Ishikawa (cell line): Measurements from ENCODE around the gene URI1.

ENCODE experiments used
- CEBPB ChIP-seq: IDR thresholded peaks from 2 replicates; pipeline ENCODE4 v1.6.1; 2012
- CREB1 ChIP-seq: IDR thresholded peaks from 2 replicates; pipeline ENCODE4 v1.6.1; 2012; ENCODE audit warnings: low read depth
- EGR1 ChIP-seq: IDR thresholded peaks from 2 replicates; pipeline ENCODE4 v1.6.1; 2012
- EP300 ChIP-seq: IDR thresholded peaks from 2 replicates; pipeline ENCODE4 v1.6.1; 2012; ENCODE audit warnings: borderline replicate concordance
- FOXM1 ChIP-seq: IDR thresholded peaks from 2 replicates; pipeline ENCODE4 v1.6.1; 2012; ENCODE audit warnings: low read depth, borderline replicate concordance
- MAX ChIP-seq: IDR thresholded peaks from 2 replicates; pipeline ENCODE4 v1.6.1; 2012
- NFIC ChIP-seq: IDR thresholded peaks from 2 replicates; pipeline ENCODE4 v1.6.1; 2012
- RAD21 ChIP-seq: IDR thresholded peaks from 2 replicates; pipeline ENCODE4 v1.6.1; 2012; ENCODE audit warnings: low read depth
- TAF1 ChIP-seq: IDR thresholded peaks from 2 replicates; pipeline ENCODE4 v1.6.1; 2012; ENCODE audit warnings: low read depth, mild to moderate bottlenecking
- TCF12 ChIP-seq: IDR thresholded peaks from 2 replicates; pipeline ENCODE4 v1.6.1; 2012; ENCODE audit warnings: low read depth
- TEAD4 ChIP-seq: IDR thresholded peaks from 2 replicates; pipeline ENCODE4 v1.6.1; 2012
- YY1 ChIP-seq: IDR thresholded peaks from 2 replicates; pipeline ENCODE4 v1.6.1; 2012; ENCODE audit warnings: low read depth
- ZBTB7A ChIP-seq: IDR thresholded peaks from 2 replicates; pipeline ENCODE4 v1.6.1; 2012; ENCODE audit warnings: low read depth
- TF ChIP-seq, protein P1 (sequence below): IDR thresholded peaks from 2 replicates; pipeline ENCODE4 v1.6.1; 2012
- TF ChIP-seq, protein P2 (sequence below): IDR thresholded peaks from 2 replicates; pipeline ENCODE4 v1.6.1; 2012; ENCODE audit warnings: low read depth, mild to moderate bottlenecking

The URI1 gene

GRCh38 chr19:30004403-30004802, 62.4 kb downstream of the URI1 start:
- TF ChIP-seq EP300: no peak
- no peak for TF ChIP-seq MAX
- no peak for TF ChIP-seq TAF1
- no peak for TF ChIP-seq RAD21

DNA sequence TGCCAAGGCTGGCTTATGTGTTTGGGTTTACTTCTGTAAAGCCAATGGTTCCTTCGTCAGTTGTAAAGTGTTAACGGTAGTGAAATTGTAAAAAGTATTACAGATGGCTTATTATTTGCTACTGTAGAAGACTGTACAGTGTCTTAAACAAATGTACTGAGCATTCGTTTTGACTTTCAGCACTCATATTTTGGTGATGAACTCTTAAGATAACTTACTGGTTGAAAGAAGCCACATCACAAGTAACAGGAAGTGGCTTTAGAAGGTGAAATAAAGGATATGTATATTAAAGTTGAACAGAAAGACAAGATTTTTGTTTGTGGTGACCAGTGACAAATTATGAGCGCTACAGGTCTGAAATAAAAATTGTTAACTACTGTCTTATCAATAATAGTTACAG, 64.2 kb downstream of the URI1 start:
- no peak for TF ChIP-seq YY1
- no peak for TF ChIP-seq NFIC
- TF ChIP-seq, protein P1, sequence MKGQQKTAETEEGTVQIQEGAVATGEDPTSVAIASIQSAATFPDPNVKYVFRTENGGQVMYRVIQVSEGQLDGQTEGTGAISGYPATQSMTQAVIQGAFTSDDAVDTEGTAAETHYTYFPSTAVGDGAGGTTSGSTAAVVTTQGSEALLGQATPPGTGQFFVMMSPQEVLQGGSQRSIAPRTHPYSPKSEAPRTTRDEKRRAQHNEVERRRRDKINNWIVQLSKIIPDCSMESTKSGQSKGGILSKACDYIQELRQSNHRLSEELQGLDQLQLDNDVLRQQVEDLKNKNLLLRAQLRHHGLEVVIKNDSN: no peak

- no peak for TF ChIP-seq NFIC
- no peak for TF ChIP-seq TCF12
- no peak for TF ChIP-seq CREB1
- TF ChIP-seq EGR1: no peak
- TF ChIP-seq ZBTB7A: no peak
- no peak for TF ChIP-seq YY1
- TF ChIP-seq EP300: no peak
- no peak for TF ChIP-seq TEAD4
- TF ChIP-seq, protein P1: no peak
- TF ChIP-seq TAF1: no peak
- no peak for TF ChIP-seq FOXM1
- TF ChIP-seq CEBPB: no peak
- TF ChIP-seq, protein P2, sequence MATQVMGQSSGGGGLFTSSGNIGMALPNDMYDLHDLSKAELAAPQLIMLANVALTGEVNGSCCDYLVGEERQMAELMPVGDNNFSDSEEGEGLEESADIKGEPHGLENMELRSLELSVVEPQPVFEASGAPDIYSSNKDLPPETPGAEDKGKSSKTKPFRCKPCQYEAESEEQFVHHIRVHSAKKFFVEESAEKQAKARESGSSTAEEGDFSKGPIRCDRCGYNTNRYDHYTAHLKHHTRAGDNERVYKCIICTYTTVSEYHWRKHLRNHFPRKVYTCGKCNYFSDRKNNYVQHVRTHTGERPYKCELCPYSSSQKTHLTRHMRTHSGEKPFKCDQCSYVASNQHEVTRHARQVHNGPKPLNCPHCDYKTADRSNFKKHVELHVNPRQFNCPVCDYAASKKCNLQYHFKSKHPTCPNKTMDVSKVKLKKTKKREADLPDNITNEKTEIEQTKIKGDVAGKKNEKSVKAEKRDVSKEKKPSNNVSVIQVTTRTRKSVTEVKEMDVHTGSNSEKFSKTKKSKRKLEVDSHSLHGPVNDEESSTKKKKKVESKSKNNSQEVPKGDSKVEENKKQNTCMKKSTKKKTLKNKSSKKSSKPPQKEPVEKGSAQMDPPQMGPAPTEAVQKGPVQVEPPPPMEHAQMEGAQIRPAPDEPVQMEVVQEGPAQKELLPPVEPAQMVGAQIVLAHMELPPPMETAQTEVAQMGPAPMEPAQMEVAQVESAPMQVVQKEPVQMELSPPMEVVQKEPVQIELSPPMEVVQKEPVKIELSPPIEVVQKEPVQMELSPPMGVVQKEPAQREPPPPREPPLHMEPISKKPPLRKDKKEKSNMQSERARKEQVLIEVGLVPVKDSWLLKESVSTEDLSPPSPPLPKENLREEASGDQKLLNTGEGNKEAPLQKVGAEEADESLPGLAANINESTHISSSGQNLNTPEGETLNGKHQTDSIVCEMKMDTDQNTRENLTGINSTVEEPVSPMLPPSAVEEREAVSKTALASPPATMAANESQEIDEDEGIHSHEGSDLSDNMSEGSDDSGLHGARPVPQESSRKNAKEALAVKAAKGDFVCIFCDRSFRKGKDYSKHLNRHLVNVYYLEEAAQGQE: no peak
- TF ChIP-seq RAD21: no peak
- TF ChIP-seq MAX: no peak
Measured at GRCh38 chr19:30008169-30008568, 66.1 kb downstream of the URI1 start.

DNA sequence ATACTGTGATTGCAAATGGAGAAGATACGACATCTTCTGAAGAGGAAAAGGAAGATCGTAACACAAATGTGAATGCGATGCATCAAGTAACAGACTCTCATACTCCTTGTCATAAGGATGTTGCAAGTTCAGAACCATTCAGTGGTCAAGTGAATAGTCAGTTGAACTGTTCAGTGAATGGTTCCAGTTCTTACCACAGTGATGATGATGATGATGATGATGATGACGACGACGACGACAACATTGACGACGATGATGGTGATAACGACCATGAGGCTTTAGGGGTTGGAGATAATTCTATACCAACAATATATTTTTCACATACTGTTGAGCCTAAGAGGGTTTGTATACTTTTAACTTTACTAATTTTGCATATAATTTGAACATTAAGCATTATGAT, 67.0 kb downstream of the URI1 start:
- no peak for TF ChIP-seq MAX
- TF ChIP-seq EGR1: no peak
- TF ChIP-seq TEAD4: no peak
- no peak for TF ChIP-seq YY1
- TF ChIP-seq RAD21: no peak
- no peak for TF ChIP-seq TAF1
- TF ChIP-seq EP300: no peak

GRCh38 chr19:30011051-30011578, 69.1 kb downstream of the URI1 start:
- TF ChIP-seq RAD21 (no peak), EP300 (no peak), YY1 (no peak), EGR1 (no peak), TCF12 (no peak), FOXM1 (no peak), TEAD4 (no peak), MAX (no peak), TAF1 (no peak), ZBTB7A (no peak), CREB1 (no peak), NFIC (no peak)
- TF ChIP-seq, protein P1: no peak
- TF ChIP-seq, protein P2: no peak

- no peak for TF ChIP-seq RAD21
- TF ChIP-seq, protein P1: no peak
- no peak for TF ChIP-seq CREB1
- TF ChIP-seq EP300: no peak
- no peak for TF ChIP-seq CEBPB
- TF ChIP-seq, protein P2: no peak
- TF ChIP-seq EGR1: no peak
- TF ChIP-seq TAF1: no peak
- no peak for TF ChIP-seq YY1
- no peak for TF ChIP-seq MAX
Measured at GRCh38 chr19:30014770-30015169, 72.7 kb downstream of the URI1 start.
